HepG2 (cell line): ENCODE results near the gene STX4. TPM values are rescaled to one million over a fixed set of nuclear protein-coding genes. Genes with fewer than 3 reads are reported as not detected.

Experiments
- BATF2 ChIP-seq: sonication (generic); formaldehyde crosslinking; IDR thresholded peaks from 2 replicates; pipeline ENCODE4 v1.8.0; 2022; ENCODE audit warnings: mild to moderate bottlenecking, missing genetic modification reagents, moderate library complexity
- KDM1A ChIP-seq: IDR thresholded peaks from 2 replicates; pipeline ENCODE4 v1.6.1; 2016; ENCODE audit warnings: missing compliant biosample characterization
- PAF1 ChIP-seq: IDR thresholded peaks from 2 replicates; pipeline ENCODE4 v1.6.1; 2016; ENCODE audit warnings: missing genetic modification reagents, missing compliant biosample characterization
- PRMT3 ChIP-seq: sonication (generic); formaldehyde crosslinking; IDR thresholded peaks from 2 replicates; pipeline ENCODE4 v1.8.1; 2022; ENCODE audit warnings: low read depth, mild to moderate bottlenecking, moderate library complexity, missing genetic modification reagents, borderline replicate concordance
- TBX2 ChIP-seq: sonication (generic); formaldehyde crosslinking; IDR thresholded peaks from 2 replicates; pipeline ENCODE4 v1.5.0; 2020; ENCODE audit warnings: missing genetic modification reagents, mild to moderate bottlenecking, borderline replicate concordance
- TBX3 ChIP-seq: fragments of 450-650 bp; IDR thresholded peaks from 2 replicates; pipeline ENCODE4 v1.6.1; 2017; ENCODE audit warnings: antibody characterized with exemption, mild to moderate bottlenecking, inconsistent platforms, borderline replicate concordance
- ZNF142 ChIP-seq: sonication (generic); formaldehyde crosslinking; IDR thresholded peaks from 2 replicates; pipeline ENCODE4 v1.4.0; 2020; ENCODE audit warnings: missing genetic modification reagents
- ZNF343 ChIP-seq: sonication (generic); formaldehyde crosslinking; IDR thresholded peaks from 2 replicates; pipeline ENCODE4 v1.4.0; 2020; ENCODE audit warnings: mild to moderate bottlenecking, missing genetic modification reagents
- ZNF407 ChIP-seq: sonication (generic); formaldehyde crosslinking; IDR thresholded peaks from one replicate; pipeline ENCODE4 v1.5.1; 2020; ENCODE audit warnings: mild to moderate bottlenecking, missing genetic modification reagents; ENCODE audit errors: not compliant biosample characterization
- ZNF512 ChIP-seq: sonication (generic); formaldehyde crosslinking; IDR thresholded peaks from 2 replicates; pipeline ENCODE4 v1.4.0; 2020; ENCODE audit warnings: mild to moderate bottlenecking, missing genetic modification reagents
- ZSCAN25 ChIP-seq: sonication (generic); formaldehyde crosslinking; IDR thresholded peaks from 2 replicates; pipeline ENCODE4 v1.8.0; 2022; ENCODE audit warnings: mild to moderate bottlenecking, missing genetic modification reagents
- polyA plus RNA-seq, 8 experiments: library from polyadenylated mRNA; depleted of rRNA in 3 of 8; stranded (reverse) in 7 of 8; unstranded in 1 of 8; fragments of >200 nt; fragmentation: Illumina TruSeq in 4 of 8; extraction: Trizol in 4 of 8; gene quantifications; 2 replicates each; pipeline versions ENCODE4 v1.2.1 to v1.2.3, GENCODE V29; 2011 to 2016; ENCODE audit warnings: low read depth in 4 of 8, missing spikeins in 1 of 8, mixed read lengths in 1 of 8; ENCODE audit not compliant: insufficient read depth in 1 of 8
- total RNA-seq, 5 experiments: library from RNA; depleted of rRNA; stranded (reverse); fragments of >200 nt; fragmentation: Illumina TruSeq; extraction: Trizol; gene quantifications; 2 replicates each; pipeline ENCODE4 v1.2.3, GENCODE V29; 2016; ENCODE audit warnings: low read depth in 1 of 5

Gene STX4
- total and polyA plus RNA-seq, 2 of the 13 experiments (the other 11 are each of a cell fraction or from before 2014, with no cell fraction given) = 29.2 to 34.6 TPM

- TF ChIP-seq ZNF407 (CRISPR knock-in tag) (peak; percentile 53), TBX2 (CRISPR knock-in tag) (no peak; the same call in 1 of the 2 replicates), BATF2 (CRISPR knock-in tag) (no peak), PRMT3 (CRISPR knock-in tag) (no peak), KDM1A (CRISPR knock-in tag) (no peak), TBX3 (no peak), ZNF142 (CRISPR knock-in tag) (no peak), ZNF512 (CRISPR knock-in tag) (no peak), ZSCAN25 (CRISPR knock-in tag) (0 out of 2 replicates have a peak, but pooled peaks have one; percentile 38), PAF1 (CRISPR knock-in tag) (no peak), ZNF343 (CRISPR knock-in tag) (no peak)
Measured at GRCh38 chr16:31016018-31016417, 17.3 kb upstream of the STX4 start (continued).
